GM12878 (cell line): ENCODE data around the gene TSC22D4. TPM values are rescaled to one million over a fixed set of nuclear protein-coding genes. Genes with fewer than 3 reads are reported as not detected.

Experiments used
- ATAC-seq: fragments of 200-7000 bp; cut with Tn5 transposase; 3 replicates; pipeline ENCODE4 v1.9.1; 2020; ENCODE audit warnings: mild to moderate bottlenecking, moderate library complexity
- BruUV-seq: library from RNA; stranded (reverse); fragments of 400-500 nt; replicated peaks from 2 replicates; lab custom pipeline; 2021; lab: Mats Ljungman, UMichigan
- CTCF ChIA-PET: fragments of 300-600 bp; sonication (Branson Sonifier 250); formaldehyde crosslinking; extraction: SDS; loops from one replicate; lab custom pipeline; 2021; ENCODE audit warnings: inconsistent platforms; lab: Yijun Ruan, JAX
- POLR2A ChIA-PET: fragments of 350-600 bp; formaldehyde crosslinking; extraction: SDS; loops from one replicate; lab custom pipeline; 2021; ENCODE audit warnings: inconsistent platforms; lab: Charles Lee
- RAD21 ChIA-PET: fragments of 300-600 bp; sonication (Branson Sonifier 250); formaldehyde crosslinking; loops from one replicate; lab custom pipeline; 2023; ENCODE audit warnings: antibody characterized with exemption; ENCODE audit not compliant: unreplicated experiment; lab: Charles Lee
- SMC1A ChIA-PET: fragments of 300-600 bp; sonication (Branson Sonifier 250); formaldehyde crosslinking; loops from one replicate; lab custom pipeline; 2023; ENCODE audit not compliant: unreplicated experiment, uncharacterized antibody; lab: Charles Lee
- DNase-seq: peaks from one replicate; pipeline ENCODE4 v3.0.0-alpha.2; 2011; ENCODE audit warnings: low read depth, low spot score
- FAIRE-seq: peaks from 3 replicates; lab custom pipeline; 2011; peaks lifted over from hg19 to GRCh38; lab: Jason Lieb, UNC
- H2AFZ ChIP-seq: 2 replicates; pipeline ENCODE4 v1.6.0; 2011; ENCODE audit warnings: low read depth, low read length, control low read depth; ENCODE audit not compliant: control insufficient read depth
- H3K27ac ChIP-seq: 2 replicates; pipeline ENCODE4 v1.5.1; 2011; ENCODE audit warnings: control low read depth; ENCODE audit not compliant: control insufficient read depth, insufficient read depth
- H3K27me3 ChIP-seq, 2 experiments: replicated peaks in 1 of 2; 2 replicates each; pipeline versions ENCODE4 v1.6.0 to v1.6.1; 2011; ENCODE audit warnings: low read length in 1 of 2; ENCODE audit not compliant: control insufficient read depth in 2 of 2, insufficient read depth in 2 of 2
- H3K36me3 ChIP-seq, 2 experiments: 2 replicates each; pipeline ENCODE4 v1.5.1; 2011; ENCODE audit warnings: low read length in 1 of 2; ENCODE audit not compliant: control insufficient read depth in 2 of 2, insufficient read depth in 2 of 2
- H3K4me1 ChIP-seq: 2 replicates; pipeline ENCODE4 v1.6.1; 2011; ENCODE audit warnings: mild to moderate bottlenecking, low read length, moderate library complexity, mixed read lengths; ENCODE audit not compliant: control insufficient read depth, insufficient read depth
- H3K4me2 ChIP-seq: 2 replicates; pipeline ENCODE4 v1.6.0; 2011; ENCODE audit warnings: control low read depth; ENCODE audit not compliant: control insufficient read depth, insufficient read depth
- H3K4me3 ChIP-seq: fragments of 200-600 bp; sonication (generic); 2 replicates; pipeline ENCODE4 v1.5.1; 2016
- H3K79me2 ChIP-seq: 2 replicates; pipeline ENCODE4 v1.6.0; 2011; ENCODE audit warnings: low read length; ENCODE audit not compliant: control insufficient read depth, insufficient read depth
- H3K9ac ChIP-seq: 2 replicates; pipeline ENCODE4 v1.8.0; 2011; ENCODE audit warnings: low read length, control low read depth, mixed read lengths; ENCODE audit not compliant: control insufficient read depth, insufficient read depth
- H3K9me3 ChIP-seq: replicated peaks from 3 replicates; pipeline ENCODE4 v1.5.1; 2011; ENCODE audit warnings: mild to moderate bottlenecking, low read length; ENCODE audit not compliant: control insufficient read depth, insufficient read depth
- H4K20me1 ChIP-seq: 2 replicates; pipeline ENCODE4 v1.6.0; 2011; ENCODE audit not compliant: control insufficient read depth, insufficient read depth
- BCLAF1 ChIP-seq: fragments of 450-650 bp; IDR thresholded peaks from 2 replicates; pipeline ENCODE4 v1.6.1; 2017; ENCODE audit warnings: antibody characterized with exemption, mild to moderate bottlenecking, moderate library complexity
- GATAD2B ChIP-seq: fragments of 450-650 bp; conservative IDR thresholded peaks from 2 replicates; pipeline ENCODE4 v1.6.1; 2017; ENCODE audit warnings: low read depth, mild to moderate bottlenecking, moderate library complexity
- PAX5 ChIP-seq: IDR thresholded peaks from 2 replicates; pipeline ENCODE4 v1.6.1; 2011; ENCODE audit warnings: low read depth, low read length, borderline replicate concordance
- POU2F2 ChIP-seq: IDR thresholded peaks from 3 replicates; pipeline ENCODE4 v1.6.1; 2011; ENCODE audit warnings: low read depth, mild to moderate bottlenecking, low read length, borderline replicate concordance
- WGBS: methylation state at CpG from one replicate; pipeline ENCODE4 v1.1.6; 2016; ENCODE audit warnings: low lambda C conversion rate; ENCODE audit not compliant: insufficient replicate concordance, insufficient coverage; ENCODE audit errors: missing lambda C conversion rate; 5-methylcytosine and 5-hydroxymethylcytosine counted together
- in situ Hi-C: fragments of 300-500 bp; cut with MboI; formaldehyde crosslinking; loops from 9 replicates; pipeline ENCODE4 v1.14.3; 2018; ENCODE audit warnings: mixed read lengths
- intact Hi-C: fragments of 100-400 bp; cut with micrococcal nuclease; formaldehyde crosslinking; loops from one replicate; pipeline ENCODE4 v1.14.2; 2022; ENCODE audit not compliant: unreplicated experiment
- polyA plus RNA-seq, 11 experiments: library from polyadenylated mRNA; depleted of rRNA in 4 of 11; unstranded in 6 of 11; stranded (reverse) in 5 of 11; fragments of >200 nt; fragmentation: Nextera tagmentation in 4 of 11; fragmentation: Illumina TruSeq in 1 of 11; extraction: Ambion mirVana in 4 of 11; extraction: Trizol in 1 of 11; gene quantifications; 1 replicate in 1 of 11; 2 replicates in 10 of 11; pipeline versions ENCODE4 v1.2.1 to v1.2.3, GENCODE V29; 2011 to 2016; ENCODE audit warnings: inconsistent platforms in 2 of 11, missing spikeins in 2 of 11, low read depth in 1 of 11
- total RNA-seq, 4 experiments: library from RNA; depleted of rRNA in 3 of 4; stranded (reverse); fragments of >200 nt in 3 of 4; fragmentation: Illumina TruSeq in 1 of 4; extraction: Trizol in 1 of 4; gene quantifications; 2 replicates each; pipeline versions ENCODE4 v1.2.1 to v1.2.3, GENCODE V29; 2013 to 2021

The TSC22D4 gene
- total and polyA plus RNA-seq, 10 of the 15 experiments (the other 5 are each of a cell fraction or from before 2014, with no cell fraction given): 0.50 to 65.7 (median 24.4) TPM

DNA sequence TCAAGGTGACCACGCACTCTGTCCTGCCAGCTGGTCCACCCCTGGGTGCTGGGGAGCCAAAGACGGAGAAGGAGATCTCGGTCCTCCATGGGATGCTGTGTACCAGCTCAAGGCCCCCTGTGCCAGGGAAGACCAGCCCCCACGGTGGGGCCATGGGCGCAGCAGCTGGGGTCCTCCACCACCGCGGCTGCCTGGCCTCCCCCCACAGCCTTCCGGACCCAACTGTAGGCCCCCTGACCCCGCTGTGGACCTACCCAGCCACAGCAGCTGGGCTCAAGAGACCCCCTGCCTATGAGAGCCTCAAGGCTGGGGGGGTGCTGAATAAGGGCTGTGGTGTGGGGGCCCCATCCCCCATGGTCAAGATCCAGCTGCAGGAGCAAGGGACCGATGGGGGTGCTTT, 10.1 kb upstream of the TSC22D4 start:
- RAD21 ChIA-PET: no interaction called here
- intact Hi-C loops: no loop called here
- no peaks in the 10 kb centered on the region for H3K27me3 ChIP-seq
- BruUV-seq: no TSS peak
- POLR2A ChIA-PET: no interaction called here
- ATAC-seq (no peak), DNase-seq (no peak), FAIRE-seq (no peak)
- no peaks in the 10 kb centered on the region for H3K9me3 ChIP-seq
- no peak overlapping the region for H3K27ac ChIP-seq
- TF ChIP-seq POU2F2 (no peak), GATAD2B (no peak), BCLAF1 (no peak), PAX5 (no peak)
- H3K79me2 ChIP-seq: no peaks in the 10 kb centered on the region
- H3K4me3 ChIP-seq: no peak overlapping the region
- H3K36me3 ChIP-seq: no peaks in the 10 kb centered on the region
- H2AFZ ChIP-seq: no peak overlapping the region
- 74% methylated on average over 8 of the region's 10 CpGs for WGBS
- CTCF ChIA-PET: no interaction called here
- H4K20me1 ChIP-seq: no peaks in the 10 kb centered on the region
- SMC1A ChIA-PET: no interaction called here
- in situ Hi-C loops: no loop called here
- no peak overlapping the region for H3K9ac ChIP-seq
- H3K4me1 ChIP-seq: 0 out of 2 replicates have a peak, but pooled peaks cover 4% of the 10 kb centered on the region
- no peak overlapping the region for H3K4me2 ChIP-seq
